HTR-8/SVneo (cell line): ENCODE data around the gene NFATC2.

Experiments used
- DNase-seq: peaks from one replicate; pipeline ENCODE4 v3.0.0; 2011; ENCODE audit warnings: low spot score, mixed read lengths; ENCODE audit not compliant: insufficient read length
- FAIRE-seq: peaks from 2 replicates; lab custom pipeline; 2011; peaks lifted over from hg19 to GRCh38; lab: Jason Lieb, UNC

The NFATC2 gene

DNA sequence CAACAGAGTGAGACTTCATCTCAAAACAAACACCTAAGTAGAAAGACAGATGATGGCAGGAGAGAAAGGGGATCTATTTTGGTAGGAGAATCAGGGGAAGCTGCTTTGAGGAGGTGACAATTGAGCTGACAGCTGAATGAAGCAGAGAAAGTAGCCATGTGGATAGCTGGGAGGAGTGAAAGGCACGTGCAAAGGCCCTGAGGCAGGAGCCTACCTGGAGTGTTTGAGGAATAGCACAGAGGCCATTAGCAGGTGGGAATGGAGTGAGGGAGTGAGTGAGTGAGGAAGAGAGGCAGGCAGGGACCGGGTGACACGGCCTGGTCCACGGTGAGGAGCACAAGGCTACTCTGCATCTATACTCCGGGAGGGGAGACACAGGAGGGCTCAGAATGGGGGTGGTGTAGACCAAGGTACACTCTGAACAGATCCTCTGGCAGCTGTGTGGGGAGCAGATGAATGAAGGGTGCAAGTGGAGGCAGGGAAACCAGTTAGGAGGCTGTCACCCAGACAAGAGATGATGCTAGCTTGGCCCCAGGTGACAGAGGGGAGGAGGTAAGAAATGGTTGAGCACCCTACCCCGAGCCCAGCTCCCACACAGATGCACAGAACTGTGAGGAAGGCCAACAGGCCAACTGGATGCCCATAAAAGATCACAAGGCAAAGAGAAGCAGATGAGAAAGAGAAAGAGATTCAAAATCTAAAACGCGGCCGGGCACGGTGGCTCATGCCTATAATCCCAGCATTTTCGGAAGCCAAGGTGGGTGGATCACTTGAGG lies 43.6 kb downstream of the NFATC2 start:
- DNase-seq = no peak
- FAIRE-seq = peak; percentile 72

- FAIRE-seq (peak; percentile 85), DNase-seq (no peak)
Observed at GRCh38 chr20:51497542-51498467, 44.7 kb downstream of the NFATC2 start.

DNA sequence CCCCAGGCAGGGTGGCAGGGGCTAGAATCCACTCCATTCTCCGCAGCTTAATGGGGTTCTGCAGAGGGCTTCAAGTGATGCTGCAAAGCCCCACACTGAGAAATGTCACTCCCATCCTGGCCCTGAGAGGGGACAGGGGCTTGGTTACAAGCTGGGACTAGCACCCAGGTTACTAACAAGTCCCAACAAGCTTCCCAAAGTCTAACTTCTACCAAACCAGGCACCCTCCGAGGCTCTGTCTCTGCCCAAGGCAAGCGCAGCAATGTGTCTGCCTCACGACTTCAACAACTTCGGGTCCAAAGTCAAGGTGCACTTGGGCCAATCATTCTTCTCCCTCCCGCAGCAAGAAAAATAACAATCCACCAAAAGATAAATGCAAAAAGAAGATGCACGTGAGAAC lies 45.6 kb downstream of the NFATC2 start:
- FAIRE-seq (peak; percentile 79), DNase-seq (no peak)

GRCh38 chr20:51495921-51496545 lies 46.5 kb downstream of the NFATC2 start:
- DNase-seq (no peak), FAIRE-seq (peak; percentile 33)

- no peak for DNase-seq
- no peak for FAIRE-seq
Observed at GRCh38 chr20:51495291-51495690, 47.2 kb downstream of the NFATC2 start.

- DNase-seq = no peak
- FAIRE-seq = no peak
Observed at GRCh38 chr20:51494241-51495110, 48.0 kb downstream of the NFATC2 start.

DNA sequence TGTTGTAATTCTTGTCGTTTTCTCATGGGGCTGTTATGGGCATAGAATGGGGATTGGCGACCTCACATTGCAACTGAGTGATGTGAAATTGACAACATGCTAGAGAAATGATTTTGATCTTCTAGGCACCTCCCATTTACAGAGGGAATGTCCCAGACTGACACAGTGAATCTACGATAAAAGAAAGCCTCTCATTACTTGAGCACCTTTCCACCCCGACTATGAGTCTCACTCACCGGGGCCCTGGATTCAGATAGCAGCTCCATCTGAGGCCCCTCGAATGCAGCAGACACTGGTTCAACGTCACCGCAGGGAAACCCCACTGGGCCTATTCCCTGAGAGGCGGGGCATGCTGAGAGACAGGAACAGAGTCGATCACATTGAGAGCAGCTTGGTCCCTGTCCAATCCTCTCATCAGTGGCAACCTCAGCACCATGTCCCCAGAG lies 49.1 kb downstream of the NFATC2 start:
- FAIRE-seq = peak; percentile 16

DNA sequence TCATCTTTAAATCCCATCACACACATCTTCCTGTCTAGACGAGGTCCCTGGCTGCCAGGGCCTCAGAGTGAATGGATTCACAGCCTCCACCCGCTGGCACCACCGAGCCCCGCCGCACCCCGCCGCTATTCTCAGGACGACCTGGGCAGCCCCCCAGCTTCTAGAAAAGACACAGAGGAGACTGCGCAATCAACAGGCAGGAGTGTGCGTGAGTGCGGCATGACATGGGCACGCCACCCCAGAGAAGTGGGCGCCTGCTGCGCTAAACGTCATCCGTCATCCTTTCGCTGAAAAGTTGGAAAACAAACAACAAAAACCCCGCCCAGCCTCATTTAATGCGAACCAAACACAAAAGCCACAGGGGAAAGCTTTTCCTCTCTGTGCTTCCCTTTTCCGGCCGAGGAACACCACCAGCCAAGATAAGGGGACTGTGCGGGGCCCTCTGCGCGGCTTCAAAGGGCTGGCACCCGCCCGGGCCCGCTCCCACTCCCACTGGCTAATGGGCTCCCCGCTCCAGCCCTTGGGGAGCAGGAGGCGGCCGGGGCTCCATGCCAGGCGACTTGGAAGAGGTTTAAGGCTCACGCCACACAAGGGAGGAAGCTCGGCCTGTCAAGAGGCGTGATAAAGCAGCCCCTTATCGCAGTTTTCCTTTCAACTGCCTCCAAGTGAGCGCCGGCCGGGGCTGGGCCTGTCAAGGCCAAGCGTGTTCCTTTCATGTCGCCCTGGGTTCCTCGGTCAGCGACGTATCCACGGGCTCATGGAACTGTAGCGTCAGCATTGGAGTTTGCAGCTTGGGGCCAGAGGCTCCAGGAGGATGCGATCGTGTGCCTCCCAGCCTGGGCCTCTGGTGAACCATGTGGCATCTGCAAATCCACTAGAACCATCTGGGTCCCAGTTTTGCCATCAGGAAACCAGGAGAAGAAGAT lies 50.1 kb downstream of the NFATC2 start:
- no peak for FAIRE-seq

More for the DNA sequence above, 49.1 kb downstream of the NFATC2 start:
- no peak for DNase-seq

GRCh38 chr20:51491393-51491792 lies 51.1 kb downstream of the NFATC2 start:
- FAIRE-seq (no peak), DNase-seq (no peak)

More for the DNA sequence above, 50.1 kb downstream of the NFATC2 start:
- DNase-seq = no peak

GRCh38 chr20:51490635-51491034 lies 51.9 kb downstream of the NFATC2 start:
- FAIRE-seq (no peak), DNase-seq (no peak)

- DNase-seq (no peak), FAIRE-seq (peak; percentile 20)
Observed at GRCh38 chr20:51489611-51490010, 52.9 kb downstream of the NFATC2 start.

GRCh38 chr20:51488331-51488730 lies 54.2 kb downstream of the NFATC2 start:
- no peak for DNase-seq

DNA sequence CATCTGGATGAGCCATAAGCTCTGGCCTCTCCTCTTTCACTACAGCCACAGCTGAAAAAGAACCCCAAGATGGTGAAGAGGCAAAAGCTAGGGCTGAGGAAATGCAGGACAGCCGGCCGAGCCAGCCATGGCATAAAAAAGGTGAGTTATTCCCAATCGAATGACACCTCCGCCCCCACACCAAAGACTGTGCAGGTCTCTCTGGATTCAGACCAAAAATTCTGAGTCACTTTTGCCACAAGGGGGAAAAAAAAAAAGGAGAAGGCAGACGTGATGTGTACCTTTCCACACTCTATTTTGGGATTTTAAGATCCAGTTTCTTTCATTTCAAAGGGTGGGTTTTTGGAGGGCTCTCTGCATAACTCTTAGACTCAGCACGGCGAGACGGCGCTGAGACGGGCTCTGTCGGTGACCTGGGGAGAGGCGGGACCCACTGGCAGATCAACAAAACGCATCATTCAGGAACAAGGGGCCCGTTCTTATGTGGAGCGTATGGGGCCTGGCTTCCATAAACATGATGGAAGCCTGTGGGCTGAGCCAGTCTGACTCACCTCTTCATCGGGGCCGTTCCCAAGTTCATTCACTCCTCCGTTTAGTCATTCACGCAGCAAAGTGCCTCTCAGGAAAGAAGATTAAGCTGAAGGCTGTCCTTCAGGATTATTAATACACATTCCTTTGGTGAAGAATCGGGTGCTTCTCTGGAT lies 54.8 kb downstream of the NFATC2 start:
- DNase-seq = peak; percentile 98

More at GRCh38 chr20:51488331-51488730, 54.2 kb downstream of the NFATC2 start:
- peak; percentile 33 for FAIRE-seq

GRCh38 chr20:51487076-51487475 lies 55.4 kb downstream of the NFATC2 start:
- DNase-seq (no peak), FAIRE-seq (peak; percentile 36)

More for the DNA sequence above, 54.8 kb downstream of the NFATC2 start:
- FAIRE-seq = peak; percentile 99

- FAIRE-seq (no peak), DNase-seq (no peak)
Observed at GRCh38 chr20:51486197-51487005, 56.1 kb downstream of the NFATC2 start.

GRCh38 chr20:51484831-51485230 lies 57.7 kb downstream of the NFATC2 start:
- no peak for DNase-seq
- no peak for FAIRE-seq
